Pons (tissue), 1 donor: ENCODE measurements around the gene PDP2.
"Not testable (repeated sequence)": the region's sequence is repeated elsewhere in the genome, so short reads cannot be mapped to it uniquely, and the experiment has no call there.

Experiments
- DNase-seq: peaks from one replicate; pipeline ENCODE4 v3.0.0-alpha.2; 2016; ENCODE audit warnings: low spot score

Gene PDP2

GRCh38 chr16:66853261-66854139 lies 26.8 kb upstream of the PDP2 start:
- DNase-seq, result no peak

DNA sequence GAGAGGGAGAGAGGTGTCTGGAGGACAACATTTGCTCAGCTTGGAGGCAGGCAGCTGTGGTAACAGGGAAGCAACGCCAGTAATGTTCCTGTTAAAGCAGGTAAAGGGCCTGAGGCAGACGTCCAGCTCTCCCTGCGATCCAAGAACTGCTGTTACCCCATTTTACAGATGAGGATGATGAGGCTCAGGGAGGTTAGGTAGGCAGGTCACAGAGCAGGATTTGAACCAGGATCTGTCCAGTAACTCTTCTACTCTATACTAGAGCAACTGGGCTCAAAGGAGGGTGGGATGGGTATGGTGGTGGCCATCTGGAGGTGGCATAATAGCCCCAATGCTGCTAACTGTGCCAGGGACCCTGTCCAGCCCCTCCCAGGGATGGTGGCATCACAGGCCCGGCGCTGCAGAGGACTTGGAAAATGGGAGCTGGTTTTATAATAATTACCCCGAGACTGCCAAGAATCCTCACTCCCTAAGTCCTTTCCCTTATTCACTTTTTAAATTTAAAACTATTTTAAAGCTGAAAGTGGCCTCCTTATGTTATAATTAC lies 24.1 kb upstream of the PDP2 start:
- DNase-seq, result no peak

- no peak for DNase-seq
These were observed 23.5 kb upstream of the PDP2 start for GRCh38 chr16:66856801-66857200.

DNA sequence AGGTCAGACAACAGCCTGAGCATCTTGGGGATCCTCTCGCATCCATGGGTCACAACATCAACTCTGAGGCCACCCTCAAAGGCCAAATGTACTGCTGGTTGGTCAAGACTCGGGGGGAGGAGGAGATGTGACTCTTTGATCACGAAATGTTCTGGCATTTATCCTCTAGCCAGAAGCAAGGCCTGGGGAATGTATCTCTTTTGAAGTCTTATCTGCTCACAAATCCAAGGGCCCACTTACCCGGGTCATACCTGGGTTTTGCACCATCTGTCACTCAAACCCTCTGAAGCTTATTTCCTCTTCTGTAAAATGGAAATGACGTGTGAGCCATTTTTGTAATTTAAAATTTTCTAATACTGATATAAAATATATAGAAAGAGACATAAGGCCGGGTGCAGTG lies 22.9 kb upstream of the PDP2 start:
- no peak for DNase-seq

DNA sequence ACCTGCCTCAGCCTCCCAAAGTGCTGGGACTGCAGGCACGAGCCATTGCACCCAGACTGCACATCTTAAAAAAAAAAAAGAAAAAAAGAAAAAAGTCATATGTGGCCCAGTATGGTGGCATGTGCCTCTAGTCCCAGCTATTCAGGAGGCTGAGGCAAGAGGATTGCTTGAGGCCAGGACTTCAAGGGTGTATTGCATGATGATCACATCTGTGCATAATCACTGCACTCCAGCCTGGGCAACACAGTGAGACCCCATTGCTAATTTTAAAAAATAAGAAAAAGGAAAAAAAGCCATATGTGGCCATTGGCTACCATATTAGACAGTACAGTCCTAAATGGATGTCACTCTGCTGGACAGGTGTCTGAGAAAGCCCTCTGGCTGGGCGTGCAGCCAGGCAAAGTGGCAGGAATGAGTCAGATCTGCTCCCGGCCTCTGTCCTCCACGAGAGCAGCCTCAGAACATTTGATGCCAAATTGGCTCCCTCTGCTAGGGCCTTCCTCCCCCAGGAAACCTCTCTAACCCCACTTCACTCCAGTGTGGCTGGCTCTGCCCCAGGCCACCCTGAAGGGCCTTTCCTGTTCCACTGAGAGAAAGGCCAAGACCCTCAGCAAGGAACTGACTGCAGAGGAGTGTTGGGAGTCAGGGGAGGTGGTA lies 21.4 kb upstream of the PDP2 start:
- peak; percentile 26 for DNase-seq

- no peak for DNase-seq
These were observed 20.8 kb upstream of the PDP2 start for GRCh38 chr16:66859397-66860068.

- DNase-seq, result no peak
These were observed 18.2 kb upstream of the PDP2 start for GRCh38 chr16:66862023-66862520.

- no peak for DNase-seq
These were observed 16.6 kb upstream of the PDP2 start for GRCh38 chr16:66863707-66864106.

- no peak for DNase-seq
These were observed 10.9 kb upstream of the PDP2 start for GRCh38 chr16:66869424-66869823.

GRCh38 chr16:66871363-66871762 lies 9.0 kb upstream of the PDP2 start:
- not testable (repeated sequence) for DNase-seq

GRCh38 chr16:66871840-66872239 lies 8.5 kb upstream of the PDP2 start:
- DNase-seq, result no peak

DNA sequence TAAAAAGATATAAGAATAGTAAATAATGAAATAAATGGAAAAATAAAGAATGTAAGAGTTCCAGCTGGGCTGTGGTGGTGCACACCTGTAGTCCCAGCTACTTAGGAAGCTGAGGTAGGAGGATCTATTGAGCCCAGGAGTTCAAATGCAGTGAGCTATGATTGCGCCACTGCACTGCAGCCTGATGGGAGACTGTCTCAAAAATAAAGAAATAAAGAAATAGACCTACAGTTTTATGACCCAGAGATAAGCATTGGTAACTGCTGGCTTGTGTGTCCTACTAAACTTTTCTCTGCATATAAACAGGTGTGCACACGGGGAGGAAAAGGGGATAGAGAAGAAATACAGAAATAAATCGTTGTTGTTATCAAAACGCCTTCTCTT lies 7.8 kb upstream of the PDP2 start:
- DNase-seq, result no peak

DNA sequence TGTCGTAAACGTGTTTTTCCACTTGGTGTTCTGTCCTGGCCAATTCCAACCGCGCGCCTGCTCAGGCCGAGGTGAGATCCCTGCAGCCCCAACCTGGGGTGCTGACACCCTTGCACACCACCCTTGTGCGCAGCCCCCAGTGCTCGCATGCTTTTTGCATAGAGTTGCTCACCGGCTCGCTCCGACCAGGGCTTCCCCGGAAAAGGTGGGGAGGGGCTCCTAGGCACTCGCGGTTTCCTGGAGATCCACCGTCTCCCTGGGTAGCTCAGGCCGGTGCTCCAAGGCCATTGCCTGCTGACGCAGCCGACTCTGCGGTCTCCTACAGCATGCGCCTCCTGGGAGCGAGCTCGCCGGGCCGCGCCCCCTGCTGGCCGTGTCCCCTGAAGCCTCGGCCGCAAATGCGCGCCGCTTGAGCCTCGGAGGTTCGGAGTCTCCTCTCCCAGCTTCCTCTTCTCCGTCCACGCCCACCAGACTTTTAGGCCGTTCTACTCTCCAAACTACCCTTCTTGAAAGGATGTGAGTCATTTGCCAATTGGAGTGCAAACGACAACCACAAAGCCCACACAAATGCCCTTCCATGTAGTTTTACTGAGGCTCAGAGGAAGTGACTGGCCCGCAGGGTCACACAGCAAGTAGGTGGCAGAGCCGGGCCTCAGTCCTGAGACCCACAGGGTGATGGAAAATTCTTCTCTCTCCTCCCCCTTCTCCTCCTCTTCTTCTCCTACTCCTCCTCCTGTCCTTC lies 7.2 kb upstream of the PDP2 start:
- DNase-seq, result peak; percentile 92

GRCh38 chr16:66873685-66874055 lies 6.6 kb upstream of the PDP2 start:
- no peak for DNase-seq

DNA sequence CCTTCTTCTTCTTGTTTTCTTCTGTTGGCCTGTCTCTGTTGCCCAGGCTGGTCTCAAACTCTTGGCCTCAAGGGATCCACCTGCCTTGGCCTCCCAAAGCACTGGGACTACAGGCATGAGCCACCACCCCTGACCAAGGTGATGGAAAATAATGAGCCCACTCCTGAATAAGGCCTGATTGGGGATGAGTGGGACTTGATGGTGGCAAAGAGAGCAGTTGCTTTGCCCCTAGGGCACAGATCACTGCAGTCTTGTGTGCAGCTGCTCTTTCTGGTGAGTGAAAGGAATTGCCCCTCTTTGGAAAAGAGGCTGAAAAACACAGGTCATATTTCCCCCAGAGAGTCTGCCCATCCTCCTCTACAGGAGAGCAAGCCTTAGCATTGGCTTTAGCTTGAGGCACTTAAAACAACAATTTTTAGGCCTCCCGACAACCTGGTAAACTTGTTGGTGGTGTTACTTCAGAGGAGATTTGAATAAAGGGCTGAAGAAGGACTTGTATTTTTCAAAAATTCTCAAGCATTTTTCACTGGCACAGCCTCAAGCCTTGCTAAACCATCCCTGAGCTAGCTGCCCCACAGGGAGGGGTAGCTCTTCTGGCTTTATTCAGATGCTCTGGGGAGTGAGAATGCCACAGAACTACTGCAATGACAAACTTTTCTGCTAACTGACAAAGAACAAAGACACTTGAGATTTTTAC lies 6.1 kb upstream of the PDP2 start:
- DNase-seq, result no peak

GRCh38 chr16:66878067-66878466 lies 2.2 kb upstream of the PDP2 start:
- no peak for DNase-seq

DNA sequence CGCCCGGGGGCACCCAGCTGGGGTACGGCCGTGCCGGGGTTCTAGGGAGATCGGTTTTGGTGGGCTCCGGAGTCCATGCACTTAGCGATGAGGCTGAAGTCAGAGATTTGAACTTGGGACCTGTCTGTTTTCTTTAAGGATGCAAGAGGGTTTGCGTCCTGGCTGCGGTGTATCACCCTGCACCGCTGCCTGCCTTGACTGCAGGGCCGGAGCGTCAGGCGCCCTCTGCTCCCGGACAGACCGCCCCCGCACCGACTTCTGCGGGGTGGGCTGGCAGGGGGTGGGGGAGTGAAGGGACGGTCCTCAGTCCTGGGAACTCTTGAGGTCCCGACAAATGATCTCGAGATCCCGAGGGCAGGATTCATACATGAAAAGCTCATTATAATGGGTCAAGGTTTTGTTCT lies 701 bp downstream of the PDP2 start:
- DNase-seq, result no peak

DNA sequence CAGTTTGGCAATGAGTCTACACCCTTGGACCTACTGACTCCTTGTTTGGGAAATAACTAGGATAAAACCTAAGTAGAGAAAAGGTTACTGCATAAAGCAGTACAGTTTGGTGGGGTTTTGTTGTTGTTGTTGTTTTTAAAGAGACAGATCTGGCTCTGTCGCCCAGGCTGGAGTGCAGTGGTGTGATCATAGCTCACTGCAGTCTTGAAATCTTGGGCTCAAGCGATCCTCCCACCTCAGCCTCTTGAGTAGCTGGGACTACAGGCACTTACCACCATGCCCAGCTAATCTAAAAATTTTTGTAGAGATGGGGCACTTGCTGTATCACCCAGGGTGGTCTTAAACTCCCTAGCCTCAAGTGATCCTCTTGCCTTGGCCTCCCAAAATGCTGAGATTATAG lies 1.2 kb downstream of the PDP2 start:
- DNase-seq, result no peak

- no peak for DNase-seq
These were observed 1.7 kb downstream of the PDP2 start for GRCh38 chr16:66881964-66882508.

GRCh38 chr16:66882702-66883101 lies 2.4 kb downstream of the PDP2 start:
- DNase-seq, result no peak

DNA sequence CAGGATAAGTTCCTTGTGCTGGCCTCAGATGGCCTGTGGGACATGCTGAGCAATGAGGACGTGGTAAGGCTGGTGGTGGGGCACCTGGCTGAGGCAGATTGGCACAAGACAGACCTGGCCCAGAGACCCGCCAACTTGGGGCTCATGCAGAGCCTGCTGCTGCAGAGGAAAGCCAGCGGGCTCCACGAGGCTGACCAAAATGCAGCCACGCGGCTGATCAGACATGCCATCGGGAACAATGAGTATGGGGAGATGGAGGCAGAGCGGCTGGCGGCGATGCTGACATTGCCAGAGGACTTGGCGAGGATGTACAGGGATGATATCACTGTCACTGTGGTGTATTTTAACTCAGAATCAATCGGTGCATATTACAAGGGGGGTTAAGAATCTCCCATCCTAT lies 5.2 kb downstream of the PDP2 start:
- no peak for DNase-seq
